IPS-18a (cell line): Measurements from ENCODE around the gene SLC44A2.

Experiments
- H3K27ac ChIP-seq: one replicate; pipeline ENCODE4 v1.5.1; 2013; ENCODE audit warnings: low read length
- H3K27me3 ChIP-seq: one replicate; pipeline ENCODE4 v1.6.1; 2013; ENCODE audit warnings: mild to moderate bottlenecking, low read length; ENCODE audit not compliant: control insufficient read depth, insufficient read depth
- H3K36me3 ChIP-seq: one replicate; pipeline ENCODE4 v1.6.1; 2013; ENCODE audit warnings: low read depth, low read length; ENCODE audit not compliant: control insufficient read depth
- H3K4me1 ChIP-seq: one replicate; pipeline ENCODE4 v1.6.1; 2013; ENCODE audit warnings: low read depth, low read length; ENCODE audit not compliant: control insufficient read depth
- H3K4me3 ChIP-seq: one replicate; pipeline ENCODE4 v1.5.1; 2013; ENCODE audit warnings: low read length
- H3K9ac ChIP-seq: one replicate; pipeline ENCODE4 v1.6.1; 2013; ENCODE audit warnings: mild to moderate bottlenecking, low read length, moderate library complexity
- H3K9me3 ChIP-seq: one replicate; pipeline ENCODE4 v1.6.1; 2013; ENCODE audit warnings: low read depth, low read length; ENCODE audit not compliant: control insufficient read depth

Gene SLC44A2

GRCh38 chr19:10600149-10600548 is 25.2 kb upstream of the SLC44A2 start:
- H3K9ac ChIP-seq, result no peak overlapping the region
- H3K27me3 ChIP-seq, result no peaks in the 10 kb centered on the region
- peaks cover 9% of the 10 kb centered on the region for H3K4me1 ChIP-seq
- no peak overlapping the region for H3K27ac ChIP-seq
- no peaks in the 10 kb centered on the region for H3K9me3 ChIP-seq
- H3K36me3 ChIP-seq, result no peaks in the 10 kb centered on the region
- no peak overlapping the region for H3K4me3 ChIP-seq

GRCh38 chr19:10601999-10602329 is 23.4 kb upstream of the SLC44A2 start:
- Histone ChIP-seq H3K36me3 (no peaks in the 10 kb centered on the region), H3K9me3 (no peaks in the 10 kb centered on the region), H3K9ac (no peak overlapping the region), H3K27ac (no peak overlapping the region), H3K4me1 (peaks cover 9% of the 10 kb centered on the region), H3K27me3 (no peaks in the 10 kb centered on the region), H3K4me3 (no peak overlapping the region)

GRCh38 chr19:10602330-10603083 is 22.8 kb upstream of the SLC44A2 start:
- Histone ChIP-seq H3K9ac (peak overlapping the region; percentile 70), H3K4me1 (peaks cover 9% of the 10 kb centered on the region), H3K9me3 (no peaks in the 10 kb centered on the region), H3K27me3 (no peaks in the 10 kb centered on the region), H3K36me3 (no peaks in the 10 kb centered on the region), H3K27ac (no peak overlapping the region), H3K4me3 (peak overlapping the region; percentile 76)

GRCh38 chr19:10603084-10603872 is 22.1 kb upstream of the SLC44A2 start:
- Histone ChIP-seq H3K4me1 (peaks cover 9% of the 10 kb centered on the region), H3K9me3 (no peaks in the 10 kb centered on the region), H3K4me3 (peak overlapping the region; percentile 76)

GRCh38 chr19:10603873-10604459 is 21.4 kb upstream of the SLC44A2 start:
- Histone ChIP-seq H3K27ac (no peak overlapping the region), H3K4me3 (peak overlapping the region; percentile 76), H3K9ac (no peak overlapping the region)

More at GRCh38 chr19:10603084-10603872, 22.1 kb upstream of the SLC44A2 start:
- peak overlapping the region; percentile 24 for H3K27ac ChIP-seq
- H3K9ac ChIP-seq, result peak overlapping the region; percentile 70
- no peaks in the 10 kb centered on the region for H3K36me3 ChIP-seq
- H3K27me3 ChIP-seq, result no peaks in the 10 kb centered on the region

GRCh38 chr19:10604460-10604980 is 20.8 kb upstream of the SLC44A2 start:
- H3K9me3 ChIP-seq, result no peaks in the 10 kb centered on the region
- H3K9ac ChIP-seq, result no peak overlapping the region
- H3K4me1 ChIP-seq, result peaks cover 9% of the 10 kb centered on the region
- no peak overlapping the region for H3K27ac ChIP-seq
- no peaks in the 10 kb centered on the region for H3K36me3 ChIP-seq
- H3K27me3 ChIP-seq, result no peaks in the 10 kb centered on the region
- no peak overlapping the region for H3K4me3 ChIP-seq

More at GRCh38 chr19:10603873-10604459, 21.4 kb upstream of the SLC44A2 start:
- Histone ChIP-seq H3K27me3 (no peaks in the 10 kb centered on the region), H3K4me1 (peaks cover 9% of the 10 kb centered on the region), H3K9me3 (no peaks in the 10 kb centered on the region), H3K36me3 (no peaks in the 10 kb centered on the region)

- H3K9me3 ChIP-seq, result no peaks in the 10 kb centered on the region
- no peak overlapping the region for H3K27ac ChIP-seq
- H3K36me3 ChIP-seq, result no peaks in the 10 kb centered on the region
- no peaks in the 10 kb centered on the region for H3K4me1 ChIP-seq
- no peak overlapping the region for H3K4me3 ChIP-seq
- H3K9ac ChIP-seq, result no peak overlapping the region
- H3K27me3 ChIP-seq, result no peaks in the 10 kb centered on the region
These were observed 13.4 kb upstream of the SLC44A2 start for GRCh38 chr19:10611907-10612306.

- no peak overlapping the region for H3K9ac ChIP-seq
- H3K9me3 ChIP-seq, result no peaks in the 10 kb centered on the region
- H3K27me3 ChIP-seq, result no peaks in the 10 kb centered on the region
- no peaks in the 10 kb centered on the region for H3K4me1 ChIP-seq
- H3K36me3 ChIP-seq, result no peaks in the 10 kb centered on the region
- H3K27ac ChIP-seq, result no peak overlapping the region
- H3K4me3 ChIP-seq, result no peak overlapping the region
These were observed 12.7 kb upstream of the SLC44A2 start for GRCh38 chr19:10612499-10613119.

GRCh38 chr19:10615429-10616023 is 9.8 kb upstream of the SLC44A2 start:
- Histone ChIP-seq H3K36me3 (no peaks in the 10 kb centered on the region), H3K4me1 (no peaks in the 10 kb centered on the region), H3K27ac (no peak overlapping the region)

GRCh38 chr19:10617409-10618121 is 7.8 kb upstream of the SLC44A2 start:
- Histone ChIP-seq H3K9ac (no peak overlapping the region), H3K4me1 (no peaks in the 10 kb centered on the region), H3K27ac (no peak overlapping the region), H3K4me3 (no peak overlapping the region), H3K9me3 (no peaks in the 10 kb centered on the region), H3K36me3 (no peaks in the 10 kb centered on the region), H3K27me3 (no peaks in the 10 kb centered on the region)

More at GRCh38 chr19:10615429-10616023, 9.8 kb upstream of the SLC44A2 start:
- Histone ChIP-seq H3K9me3 (no peaks in the 10 kb centered on the region), H3K9ac (no peak overlapping the region), H3K27me3 (no peaks in the 10 kb centered on the region), H3K4me3 (no peak overlapping the region)
